ENCODE measurements around the gene CTXN1. TPM values are rescaled to one million over a fixed set of nuclear protein-coding genes. Genes with fewer than 3 reads are reported as not detected.
A peak's percentile ranks its signal among the peaks of the same experiment; 100 is the strongest.
"Not testable (repeated sequence)": the region's sequence is repeated elsewhere in the genome, so short reads cannot be mapped to it uniquely, and the experiment has no call there.

CTXN1 gene
- total RNA-seq, 6 experiments from 2014 or later: 5.0 to 14.0 (median 5.4) TPM

- H3K36me3 Mint-ChIP-seq (ENCODE audit: low read depth): peaks cover 4% of the 10 kb centered on the region
Measured at GRCh38 chr19:7930765-7931164, 4.8 kb upstream of the CTXN1 start.

DNA sequence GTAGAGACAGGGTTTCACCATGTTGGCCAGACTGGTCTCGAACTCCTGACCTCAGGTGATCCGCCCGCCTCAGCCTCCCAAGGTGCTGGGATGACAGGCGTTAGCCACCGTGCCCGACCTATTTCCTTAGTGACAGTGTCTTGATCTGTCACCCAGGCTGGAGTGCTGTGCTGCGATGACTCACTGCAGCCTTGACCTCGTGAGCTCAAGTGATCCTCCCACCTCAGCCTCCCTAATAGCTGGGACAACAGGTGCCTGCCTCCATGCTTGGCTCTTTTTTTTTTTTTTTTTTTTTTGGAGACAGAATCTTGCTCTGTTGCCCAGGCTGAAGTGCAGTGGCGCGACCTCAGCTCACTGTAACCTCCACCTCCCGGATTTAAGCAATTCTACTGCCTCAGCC lies 4.1 kb upstream of the CTXN1 start:
- not testable (repeated sequence) for H3K36me3 Mint-ChIP-seq (ENCODE audit: low read depth); H3K9me3 Mint-ChIP-seq; DNase-seq; H3K27me3 Mint-ChIP-seq (ENCODE audit: insufficient read depth)
- H3K4me1 Mint-ChIP-seq (ENCODE audit: low read depth): peaks cover 23% of the 10 kb centered on the region
- peak overlapping the region; percentile 98 for H3K27ac Mint-ChIP-seq
- H3K4me3 Mint-ChIP-seq: peak overlapping the region; percentile 75; the same call in 1 of the 2 replicates

More at GRCh38 chr19:7930765-7931164, 4.8 kb upstream of the CTXN1 start:
- no peak for TF ChIP-seq CTCF (IDR thresholded peaks at IDR 0.05)
- Mint-ChIP-seq H3K27ac (peak overlapping the region; percentile 98), H3K9me3 (no peaks in the 10 kb centered on the region), H3K4me3 (no peak overlapping the region), H3K4me1 (ENCODE audit: low read depth) (peaks cover 23% of the 10 kb centered on the region), H3K27me3 (ENCODE audit: insufficient read depth) (no peaks in the 10 kb centered on the region; the same call in 1 of the 2 replicates)
- DNase-seq: no peak

- peak overlapping the region; percentile 98 for H3K27ac Mint-ChIP-seq
- peaks cover 23% of the 10 kb centered on the region for H3K4me1 Mint-ChIP-seq (ENCODE audit: low read depth)
- TF ChIP-seq CTCF (IDR thresholded peaks at IDR 0.05): peak; percentile 80
- no peaks in the 10 kb centered on the region for H3K9me3 Mint-ChIP-seq
- H3K36me3 Mint-ChIP-seq (ENCODE audit: low read depth): peaks cover 4% of the 10 kb centered on the region
- H3K27me3 Mint-ChIP-seq (ENCODE audit: insufficient read depth): peaks cover 2% of the 10 kb centered on the region
- peak overlapping the region; percentile 75 for H3K4me3 Mint-ChIP-seq
- peak; percentile 89 for DNase-seq
Measured at GRCh38 chr19:7928741-7929701, 3.1 kb upstream of the CTXN1 start.

DNA sequence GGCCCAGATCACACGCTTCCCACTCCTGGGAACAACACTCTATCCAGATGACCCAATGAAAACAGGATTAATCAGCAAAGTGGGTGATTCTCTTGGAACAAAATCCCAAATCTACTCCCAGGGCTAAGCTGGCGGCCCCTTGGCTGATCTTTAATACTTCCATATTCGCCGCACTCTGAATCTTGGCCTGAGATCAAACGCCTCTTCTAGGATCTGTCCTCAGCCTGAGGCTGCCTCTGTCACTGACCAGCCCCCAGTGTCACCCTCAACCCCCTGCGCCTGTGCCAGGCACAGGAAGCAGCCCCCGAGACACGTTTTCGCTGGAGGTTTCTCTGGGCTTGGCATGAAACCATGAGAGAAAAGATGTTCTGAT lies 2.4 kb upstream of the CTXN1 start:
- H3K27ac Mint-ChIP-seq: peak overlapping the region; percentile 98
- H3K4me3 Mint-ChIP-seq: peak overlapping the region; percentile 75
- no peak for DNase-seq
- no peaks in the 10 kb centered on the region for H3K9me3 Mint-ChIP-seq
- no peak for TF ChIP-seq CTCF (IDR thresholded peaks at IDR 0.05)
- H3K27me3 Mint-ChIP-seq (ENCODE audit: insufficient read depth): peaks cover 2% of the 10 kb centered on the region
- peaks cover 4% of the 10 kb centered on the region for H3K36me3 Mint-ChIP-seq (ENCODE audit: low read depth)
- H3K4me1 Mint-ChIP-seq (ENCODE audit: low read depth): peaks cover 23% of the 10 kb centered on the region

GRCh38 chr19:7927605-7928333 lies 1.8 kb upstream of the CTXN1 start:
- Mint-ChIP-seq H3K27ac (peak overlapping the region; percentile 98), H3K9me3 (no peaks in the 10 kb centered on the region), H3K4me3 (peak overlapping the region; percentile 75), H3K36me3 (ENCODE audit: low read depth) (peaks cover 4% of the 10 kb centered on the region), H3K27me3 (ENCODE audit: insufficient read depth) (peaks cover 2% of the 10 kb centered on the region), H3K4me1 (ENCODE audit: low read depth) (peaks cover 23% of the 10 kb centered on the region)
- DNase-seq: no peak
- TF ChIP-seq CTCF (IDR thresholded peaks at IDR 0.05): no peak
